NCI-H2081 treated with DMSO at 0.1 percent for 48 hours (cell line): ENCODE results near the gene CFC1B.
"Not testable (repeated sequence)": the region's sequence is repeated elsewhere in the genome, so short reads cannot be mapped to it uniquely, and the experiment has no call there.

ENCODE experiments used
- DNase-seq: peaks from one replicate; lab custom pipeline; 2025; lab: John Stamatoyannopoulos, UW

The CFC1B gene

GRCh38 chr2:130566165-130566564 is 45.1 kb downstream of the CFC1B start:
- not testable (repeated sequence) for DNase-seq

- not testable (repeated sequence) for DNase-seq
These were observed 50.9 kb downstream of the CFC1B start for GRCh38 chr2:130571929-130572328.

GRCh38 chr2:130574230-130574629 is 53.2 kb downstream of the CFC1B start:
- DNase-seq, result not testable (repeated sequence)

GRCh38 chr2:130576209-130576784 is 55.3 kb downstream of the CFC1B start:
- DNase-seq, result not testable (repeated sequence)

- DNase-seq, result not testable (repeated sequence)
These were observed 56.5 kb downstream of the CFC1B start for GRCh38 chr2:130577559-130577958.
